Measurements from ENCODE around the gene CGGBP1.

The CGGBP1 gene

GRCh38 chr3:88044411-88044810 is 14.4 kb downstream of the CGGBP1 start:
- H3K9ac ChIP-seq, result no peak overlapping the region
- H3K4me3 ChIP-seq (ENCODE audit: low read depth, low read length), result no peak overlapping the region
- H3K4me1 ChIP-seq, result no peaks in the 10 kb centered on the region
- H2AFZ ChIP-seq, result no peak overlapping the region
- no peak overlapping the region for H3K27ac ChIP-seq
- no peaks in the 10 kb centered on the region for H3K9me3 ChIP-seq (ENCODE audit: control insufficient read depth, low read length)
- no peaks in the 10 kb centered on the region for H3K27me3 ChIP-seq (ENCODE audit: control insufficient read depth, insufficient read depth, low read length)
- no peaks in the 10 kb centered on the region for H3K36me3 ChIP-seq (ENCODE audit: control insufficient read depth, insufficient read depth, low read length)
- no peaks in the 10 kb centered on the region for H3K79me2 ChIP-seq
- no peak overlapping the region for H3K4me2 ChIP-seq (ENCODE audit: low read length)
- no peak for TF ChIP-seq CTCF (IDR thresholded peaks at IDR 0.05)

- no peak overlapping the region for H3K9ac ChIP-seq
- no peak overlapping the region for H3K27ac ChIP-seq
- H3K4me1 ChIP-seq, result no peaks in the 10 kb centered on the region
- no peaks in the 10 kb centered on the region for H3K27me3 ChIP-seq (ENCODE audit: control insufficient read depth, insufficient read depth, low read length)
- no peak overlapping the region for H3K4me3 ChIP-seq (ENCODE audit: low read depth, low read length)
- no peak overlapping the region for H2AFZ ChIP-seq
- no peak overlapping the region for H3K4me2 ChIP-seq (ENCODE audit: low read length)
- no peak for TF ChIP-seq CTCF (IDR thresholded peaks at IDR 0.05)
- no peaks in the 10 kb centered on the region for H3K79me2 ChIP-seq
- no peaks in the 10 kb centered on the region for H3K9me3 ChIP-seq (ENCODE audit: control insufficient read depth, low read length)
- H3K36me3 ChIP-seq (ENCODE audit: control insufficient read depth, insufficient read depth, low read length), result no peaks in the 10 kb centered on the region
These were observed 17.8 kb downstream of the CGGBP1 start for GRCh38 chr3:88041005-88041404.

GRCh38 chr3:88040529-88040928 is 18.3 kb downstream of the CGGBP1 start:
- Histone ChIP-seq H3K9ac (no peak overlapping the region), H3K9me3 (ENCODE audit: control insufficient read depth, low read length) (no peaks in the 10 kb centered on the region), H3K27me3 (ENCODE audit: control insufficient read depth, insufficient read depth, low read length) (no peaks in the 10 kb centered on the region), H3K36me3 (ENCODE audit: control insufficient read depth, insufficient read depth, low read length) (no peaks in the 10 kb centered on the region), H3K4me2 (ENCODE audit: low read length) (no peak overlapping the region), H3K4me1 (no peaks in the 10 kb centered on the region), H3K4me3 (ENCODE audit: low read depth, low read length) (no peak overlapping the region), H3K27ac (no peak overlapping the region), H3K79me2 (no peaks in the 10 kb centered on the region), H2AFZ (no peak overlapping the region)
- no peak for TF ChIP-seq CTCF (IDR thresholded peaks at IDR 0.05)

- Histone ChIP-seq H3K27me3 (ENCODE audit: control insufficient read depth, insufficient read depth, low read length) (no peaks in the 10 kb centered on the region), H3K36me3 (ENCODE audit: control insufficient read depth, insufficient read depth, low read length) (no peaks in the 10 kb centered on the region), H3K79me2 (no peaks in the 10 kb centered on the region), H2AFZ (no peak overlapping the region), H3K4me2 (ENCODE audit: low read length) (no peak overlapping the region), H3K9me3 (ENCODE audit: control insufficient read depth, low read length) (no peaks in the 10 kb centered on the region), H3K27ac (no peak overlapping the region), H3K9ac (no peak overlapping the region), H3K4me3 (ENCODE audit: low read depth, low read length) (no peak overlapping the region), H3K4me1 (no peaks in the 10 kb centered on the region)
- no peak for TF ChIP-seq CTCF (IDR thresholded peaks at IDR 0.05)
These were observed 20.2 kb downstream of the CGGBP1 start for GRCh38 chr3:88038566-88038965.

- no peak overlapping the region for H3K4me3 ChIP-seq (ENCODE audit: low read depth, low read length)
- H3K36me3 ChIP-seq (ENCODE audit: control insufficient read depth, insufficient read depth, low read length), result no peaks in the 10 kb centered on the region
- H3K4me2 ChIP-seq (ENCODE audit: low read length), result no peak overlapping the region
- no peaks in the 10 kb centered on the region for H3K27me3 ChIP-seq (ENCODE audit: control insufficient read depth, insufficient read depth, low read length)
- TF ChIP-seq CTCF (IDR thresholded peaks at IDR 0.05), result no peak
- H3K4me1 ChIP-seq, result peaks cover 5% of the 10 kb centered on the region
- H3K9me3 ChIP-seq (ENCODE audit: control insufficient read depth, low read length), result no peaks in the 10 kb centered on the region
- no peaks in the 10 kb centered on the region for H3K79me2 ChIP-seq
- no peak overlapping the region for H3K27ac ChIP-seq
- no peak overlapping the region for H3K9ac ChIP-seq
- H2AFZ ChIP-seq, result no peak overlapping the region
These were observed 22.6 kb downstream of the CGGBP1 start for GRCh38 chr3:88036221-88036620.

Data from parathyroid adenoma (tissue), 2 donors.